Measurements from ENCODE around the gene C3orf80.

GRCh38 chr3:160200353-160200752 lies 24.9 kb upstream of the C3orf80 start:
- TF ChIP-seq MAX (IDR thresholded peaks at IDR 0.05; ENCODE audit: low read depth) (no peak), CTCF (IDR thresholded peaks at IDR 0.05) (no peak), MXI1 (IDR thresholded peaks at IDR 0.05; ENCODE audit: low read depth, low read length) (no peak), TAF1 (IDR thresholded peaks at IDR 0.05; ENCODE audit: borderline replicate concordance, low read depth, low read length) (no peak), TEAD4 (IDR thresholded peaks at IDR 0.05; ENCODE audit: borderline replicate concordance, insufficient read depth) (no peak), EP300 (IDR thresholded peaks at IDR 0.05; ENCODE audit: borderline replicate concordance in 1 of 2, low read depth in 1 of 2, low read length in 1 of 2) (no peak), SMC3 (IDR thresholded peaks at IDR 0.05; ENCODE audit: low read depth, low read length) (no peak), RXRA (IDR thresholded peaks at IDR 0.05; ENCODE audit: borderline replicate concordance, low read depth) (no peak), RFX5 (IDR thresholded peaks at IDR 0.05; ENCODE audit: low read length) (no peak)

Measured in SK-N-SH (cell line).